ENCODE results near the gene DDX17. TPM values are rescaled to one million over a fixed set of nuclear protein-coding genes. Genes with fewer than 3 reads are reported as not detected.
"Not testable (repeated sequence)": the region's sequence is repeated elsewhere in the genome, so short reads cannot be mapped to it uniquely, and the experiment has no call there.

The DDX17 gene
- total RNA-seq, 1 experiment from 2014 or later: 257 TPM

DNA sequence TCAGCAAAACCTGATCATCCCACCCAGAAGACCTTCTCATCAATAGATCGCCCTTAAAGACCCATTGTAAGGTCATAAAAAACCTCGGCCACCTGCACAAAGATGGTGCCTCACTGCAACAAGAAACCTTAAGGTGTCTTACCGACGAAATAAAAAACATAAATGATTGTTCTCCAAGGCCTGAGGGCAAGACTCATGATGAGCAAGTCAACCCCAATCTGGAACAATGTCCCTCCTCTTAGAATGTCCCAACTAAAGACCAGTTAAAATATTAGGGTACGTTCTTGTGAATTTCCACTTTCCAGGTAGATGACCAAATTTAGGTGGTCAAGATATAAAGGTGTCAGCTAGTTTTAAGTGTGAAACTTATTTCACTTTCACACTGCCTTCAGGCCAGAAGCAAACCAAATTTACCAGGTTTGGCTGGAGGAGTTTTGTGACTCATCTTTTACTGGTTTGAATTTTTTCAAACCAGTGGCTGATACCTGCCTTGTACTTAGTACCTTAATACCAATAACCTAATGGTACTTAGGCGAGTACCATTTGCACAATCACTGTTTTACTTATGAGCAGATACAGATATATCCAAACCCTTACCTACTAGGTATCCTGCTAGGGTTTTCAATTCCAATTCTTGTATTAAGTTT is 23.3 kb downstream of the DDX17 start:
- no peaks in the 10 kb centered on the region for H3K27me3 ChIP-seq (ENCODE audit: control insufficient read depth, insufficient read depth, low read length)
- no peak for DNase-seq
- H3K36me3 ChIP-seq (replicated peaks; ENCODE audit: control insufficient read depth, insufficient read depth, low read length): peaks cover 39% of the 10 kb centered on the region
- no peak overlapping the region for H3K4me3 ChIP-seq (ENCODE audit: insufficient read depth, low read depth, low read length)

GRCh38 chr22:38481871-38482332 is 24.2 kb downstream of the DDX17 start:
- peaks cover 36% of the 10 kb centered on the region for H3K36me3 ChIP-seq (replicated peaks; ENCODE audit: control insufficient read depth, insufficient read depth, low read length)
- no peak for DNase-seq
- no peaks in the 10 kb centered on the region for H3K27me3 ChIP-seq (ENCODE audit: control insufficient read depth, insufficient read depth, low read length)
- no peak overlapping the region for H3K4me3 ChIP-seq (ENCODE audit: insufficient read depth, low read depth, low read length)

GRCh38 chr22:38481162-38481870 is 24.8 kb downstream of the DDX17 start:
- no peak overlapping the region for H3K4me3 ChIP-seq (ENCODE audit: insufficient read depth, low read depth, low read length)
- peaks cover 34% of the 10 kb centered on the region for H3K36me3 ChIP-seq (replicated peaks; ENCODE audit: control insufficient read depth, insufficient read depth, low read length)
- no peaks in the 10 kb centered on the region for H3K27me3 ChIP-seq (ENCODE audit: control insufficient read depth, insufficient read depth, low read length)
- DNase-seq: no peak

DNA sequence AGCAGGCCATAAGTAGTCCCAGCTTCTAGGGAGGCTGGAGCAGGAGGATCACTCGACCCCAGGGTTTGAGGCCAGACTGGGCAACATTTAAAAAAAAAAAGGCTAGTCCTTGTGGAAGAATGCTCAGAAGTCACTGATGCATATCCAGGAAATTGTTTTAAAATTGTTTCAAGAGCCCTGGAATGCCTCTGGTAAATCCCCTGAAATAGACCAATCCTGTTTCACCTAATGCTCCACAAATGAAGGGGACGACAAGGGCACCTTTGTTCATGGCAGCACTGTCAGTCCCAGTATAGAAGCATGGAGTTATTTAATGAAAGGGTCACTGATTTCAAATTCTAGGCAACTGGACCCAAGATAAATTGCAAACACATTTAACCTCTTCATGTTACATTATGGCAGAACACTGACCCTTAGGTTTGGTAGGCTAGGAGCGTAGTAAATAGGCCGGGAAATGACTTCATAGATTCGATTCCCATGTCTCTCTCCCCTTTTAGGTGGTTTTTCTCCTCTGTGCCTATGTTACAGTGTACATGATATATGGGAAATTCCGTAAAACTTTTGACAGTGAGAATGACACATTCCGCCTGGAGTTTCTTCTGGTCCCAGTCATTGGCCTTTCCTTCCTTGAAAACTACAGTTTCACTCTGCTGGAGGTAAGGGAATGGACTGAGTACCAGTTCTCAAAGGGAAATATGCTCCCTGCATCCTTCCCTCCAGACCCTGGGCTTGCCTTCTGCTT is 26.8 kb downstream of the DDX17 start:
- H3K4me3 ChIP-seq (ENCODE audit: insufficient read depth, low read depth, low read length): no peak overlapping the region
- no peaks in the 10 kb centered on the region for H3K27me3 ChIP-seq (ENCODE audit: control insufficient read depth, insufficient read depth, low read length)
- peaks cover 19% of the 10 kb centered on the region for H3K36me3 ChIP-seq (replicated peaks; ENCODE audit: control insufficient read depth, insufficient read depth, low read length)
- no peak for DNase-seq

GRCh38 chr22:38477585-38477984 is 28.5 kb downstream of the DDX17 start:
- DNase-seq: no peak
- H3K4me3 ChIP-seq (ENCODE audit: insufficient read depth, low read depth, low read length): no peak overlapping the region
- no peaks in the 10 kb centered on the region for H3K27me3 ChIP-seq (ENCODE audit: control insufficient read depth, insufficient read depth, low read length)
- H3K36me3 ChIP-seq (replicated peaks; ENCODE audit: control insufficient read depth, insufficient read depth, low read length): peaks cover 7% of the 10 kb centered on the region

- peak; percentile 49 for DNase-seq
- Histone ChIP-seq H3K4me3 (ENCODE audit: insufficient read depth, low read depth, low read length) (no peak overlapping the region), H3K27me3 (ENCODE audit: control insufficient read depth, insufficient read depth, low read length) (no peaks in the 10 kb centered on the region), H3K36me3 (replicated peaks; ENCODE audit: control insufficient read depth, insufficient read depth, low read length) (no peaks in the 10 kb centered on the region)
Measured at GRCh38 chr22:38474003-38474607, 32.0 kb downstream of the DDX17 start.

GRCh38 chr22:38471237-38471636 is 34.9 kb downstream of the DDX17 start:
- Histone ChIP-seq H3K4me3 (ENCODE audit: insufficient read depth, low read depth, low read length) (no peak overlapping the region), H3K36me3 (replicated peaks; ENCODE audit: control insufficient read depth, insufficient read depth, low read length) (no peaks in the 10 kb centered on the region), H3K27me3 (ENCODE audit: control insufficient read depth, insufficient read depth, low read length) (peaks cover 19% of the 10 kb centered on the region)
- peak; percentile 44 for DNase-seq

- not testable (repeated sequence) for H3K36me3 ChIP-seq (replicated peaks; ENCODE audit: control insufficient read depth, insufficient read depth, low read length); H3K4me3 ChIP-seq (ENCODE audit: insufficient read depth, low read depth, low read length); DNase-seq
- peaks cover 20% of the 10 kb centered on the region for H3K27me3 ChIP-seq (ENCODE audit: control insufficient read depth, insufficient read depth, low read length)
Measured at GRCh38 chr22:38470179-38470578, 35.9 kb downstream of the DDX17 start.

GRCh38 chr22:38469306-38469781 is 36.8 kb downstream of the DDX17 start:
- H3K4me3 ChIP-seq (ENCODE audit: insufficient read depth, low read depth, low read length): no peak overlapping the region
- no peaks in the 10 kb centered on the region for H3K36me3 ChIP-seq (replicated peaks; ENCODE audit: control insufficient read depth, insufficient read depth, low read length)
- peaks cover 20% of the 10 kb centered on the region for H3K27me3 ChIP-seq (ENCODE audit: control insufficient read depth, insufficient read depth, low read length)
- DNase-seq: no peak

DNA sequence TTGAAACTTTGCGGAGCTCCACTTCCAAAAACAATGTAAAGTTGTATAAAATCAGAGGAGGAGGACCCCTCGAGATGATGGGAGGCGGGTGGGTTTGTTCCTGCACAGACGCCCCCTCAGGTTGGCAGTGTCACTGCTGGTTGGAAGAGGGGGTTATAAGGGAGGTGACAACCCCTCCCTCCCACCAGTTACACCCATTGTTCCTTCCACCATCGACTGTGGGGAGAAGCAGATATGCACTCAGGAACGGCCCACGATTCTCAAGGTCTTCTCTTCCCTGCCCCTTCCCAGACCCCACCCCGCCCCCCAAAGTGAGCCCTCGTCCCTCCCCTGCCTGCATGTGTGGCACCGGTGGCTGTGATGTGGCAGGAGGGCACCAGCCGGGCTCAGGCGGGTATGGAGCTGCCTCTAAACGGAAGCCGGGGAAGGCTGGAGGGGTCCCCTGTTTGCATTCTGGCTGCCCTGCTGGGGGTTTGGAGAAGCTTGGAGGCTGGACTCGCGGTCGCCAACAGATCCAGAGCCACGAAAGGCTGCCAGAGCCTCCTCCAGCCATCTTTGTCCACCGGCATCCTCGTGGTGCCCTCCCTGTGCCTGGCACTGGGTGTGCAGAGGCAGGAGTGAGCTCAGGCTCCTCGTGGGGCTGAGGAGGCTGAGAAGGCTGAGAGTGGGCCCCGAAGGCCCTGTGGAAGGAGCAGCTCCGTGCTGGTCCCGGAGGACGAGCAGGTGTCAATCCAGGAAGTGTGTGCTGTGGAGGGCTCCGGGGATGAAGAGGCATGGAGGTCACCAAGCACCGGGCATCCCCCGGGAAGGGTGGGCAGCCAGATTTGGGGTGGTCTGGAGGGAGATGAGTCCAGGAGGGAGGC is 37.4 kb downstream of the DDX17 start:
- Histone ChIP-seq H3K27me3 (ENCODE audit: control insufficient read depth, insufficient read depth, low read length) (peaks cover 20% of the 10 kb centered on the region), H3K36me3 (replicated peaks; ENCODE audit: control insufficient read depth, insufficient read depth, low read length) (no peaks in the 10 kb centered on the region), H3K4me3 (ENCODE audit: insufficient read depth, low read depth, low read length) (peak overlapping the region; percentile 59)
- peak; percentile 89 for DNase-seq

DNA sequence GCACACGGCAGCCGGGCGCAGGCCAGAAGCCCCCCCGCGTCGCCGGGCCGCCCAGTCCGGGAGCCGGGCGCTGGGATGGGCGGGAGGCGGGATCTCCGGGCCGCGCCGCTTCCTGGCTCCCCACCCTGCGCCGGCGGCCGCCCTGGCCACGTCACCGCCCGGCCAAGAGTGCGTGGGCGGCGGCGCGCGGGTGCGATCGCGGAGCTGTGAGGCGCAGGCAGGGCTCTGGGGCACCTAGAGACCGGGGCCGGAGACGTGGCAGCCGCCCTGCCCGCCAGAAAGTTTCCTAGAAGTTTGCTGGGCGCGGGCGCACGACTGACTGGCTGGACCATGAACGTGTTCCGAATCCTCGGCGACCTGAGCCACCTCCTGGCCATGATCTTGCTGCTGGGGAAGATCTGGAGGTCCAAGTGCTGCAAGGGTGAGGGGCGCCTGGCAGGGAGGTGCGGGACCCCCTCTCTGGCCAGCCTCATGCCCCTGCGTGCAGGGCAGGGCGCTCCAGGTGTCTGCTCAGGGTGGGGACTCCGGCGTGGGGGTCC is 38.1 kb downstream of the DDX17 start, which contains the start of gene KDELR3:
TSS of gene KDELR3 (plus strand) at position 193 of the 539 bp plus-strand sequence. CDS start at position 331, 138 bp downstream.
- DNase-seq: peak; percentile 92
- Histone ChIP-seq H3K36me3 (replicated peaks; ENCODE audit: control insufficient read depth, insufficient read depth, low read length) (no peaks in the 10 kb centered on the region), H3K27me3 (ENCODE audit: control insufficient read depth, insufficient read depth, low read length) (peaks cover 22% of the 10 kb centered on the region), H3K4me3 (ENCODE audit: insufficient read depth, low read depth, low read length) (peak within 1 kb of the TSS; percentile 59)

- peak overlapping the region; percentile 59 for H3K4me3 ChIP-seq (ENCODE audit: insufficient read depth, low read depth, low read length)
- DNase-seq: peak; percentile 81
Measured at GRCh38 chr22:38467438-38467903, 38.6 kb downstream of the DDX17 start.

GRCh38 chr22:38465673-38466490 is 40.2 kb downstream of the DDX17 start:
- no peaks in the 10 kb centered on the region for H3K36me3 ChIP-seq (replicated peaks; ENCODE audit: control insufficient read depth, insufficient read depth, low read length)
- peak; percentile 59 for DNase-seq
- H3K4me3 ChIP-seq (ENCODE audit: insufficient read depth, low read depth, low read length): no peak overlapping the region
- peaks cover 35% of the 10 kb centered on the region for H3K27me3 ChIP-seq (ENCODE audit: control insufficient read depth, insufficient read depth, low read length)

More at GRCh38 chr22:38467438-38467903, 38.6 kb downstream of the DDX17 start:
- Histone ChIP-seq H3K36me3 (replicated peaks; ENCODE audit: control insufficient read depth, insufficient read depth, low read length) (no peaks in the 10 kb centered on the region), H3K27me3 (ENCODE audit: control insufficient read depth, insufficient read depth, low read length) (peaks cover 24% of the 10 kb centered on the region)
